ENCODE measurements around the gene CHST6.
A peak's percentile ranks its signal among the peaks of the same experiment; 100 is the strongest.
"Not testable (repeated sequence)": the region's sequence is repeated elsewhere in the genome, so short reads cannot be mapped to it uniquely, and the experiment has no call there.

Gene CHST6

GRCh38 chr16:75452464-75453190 lies 42.6 kb downstream of the CHST6 start:
- DNase-seq (ENCODE audit: low read depth in 1 of 2, low spot score in 1 of 2), result no peak

- no peak for DNase-seq (ENCODE audit: low read depth in 1 of 2, low spot score in 1 of 2)
Measured at GRCh38 chr16:75446416-75446815, 48.8 kb downstream of the CHST6 start.

DNA sequence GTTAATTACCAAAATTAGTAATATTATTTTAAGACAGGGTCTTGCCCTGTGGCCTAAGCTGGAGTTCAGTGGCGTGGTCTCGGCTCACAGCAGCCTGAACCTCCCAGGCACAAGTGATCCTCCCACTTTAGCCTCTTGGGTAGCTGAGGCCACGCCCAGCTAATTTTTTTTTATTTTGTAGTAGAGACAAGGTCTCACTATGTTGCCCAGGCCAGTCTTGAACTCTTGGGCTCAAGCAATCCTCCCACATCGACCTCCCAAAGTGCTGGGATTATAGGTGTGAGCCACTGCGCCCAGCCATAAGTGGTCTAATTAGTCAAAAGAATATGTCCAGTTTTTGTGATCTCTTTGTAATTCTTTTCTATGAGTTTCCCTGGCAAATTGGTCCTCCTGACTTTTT lies 49.9 kb downstream of the CHST6 start:
- no peak for DNase-seq (ENCODE audit: low read depth in 1 of 2, low spot score in 1 of 2)

- no peak for DNase-seq (ENCODE audit: low read depth in 1 of 2, low spot score in 1 of 2)
Measured at GRCh38 chr16:75443298-75443697, 51.9 kb downstream of the CHST6 start.

- peak in 1 of 2 donors; percentile 26 for DNase-seq (ENCODE audit: low read depth in 1 of 2, low spot score in 1 of 2)
Measured at GRCh38 chr16:75433732-75434413, 61.4 kb downstream of the CHST6 start.

GRCh38 chr16:75432828-75433731 lies 62.2 kb downstream of the CHST6 start, which contains the start of gene CFDP1:
TSS of gene CFDP1 (minus strand) at chr16:75433503. CDS start at chr16:75433352, 151 bp downstream.
- peak; percentile 90 to 91 for DNase-seq (ENCODE audit: low read depth in 1 of 2, low spot score in 1 of 2)

- DNase-seq (ENCODE audit: low read depth in 1 of 2, low spot score in 1 of 2), result no peak
Measured at GRCh38 chr16:75429621-75430403, 65.4 kb downstream of the CHST6 start.

- not testable (repeated sequence) for DNase-seq (ENCODE audit: low read depth in 1 of 2, low spot score in 1 of 2)
Measured at GRCh38 chr16:75426524-75426923, 68.7 kb downstream of the CHST6 start.

- not testable (repeated sequence) for DNase-seq (ENCODE audit: low read depth in 1 of 2, low spot score in 1 of 2)
Measured at GRCh38 chr16:75424105-75424762, 71.0 kb downstream of the CHST6 start.

- DNase-seq (ENCODE audit: low read depth in 1 of 2, low spot score in 1 of 2), result no peak
Measured at GRCh38 chr16:75423723-75424104, 71.5 kb downstream of the CHST6 start.
